Smooth muscle cell (in vitro differentiated cells): ENCODE data around the gene MYO1E. TPM values are rescaled to one million over a fixed set of nuclear protein-coding genes. Genes with fewer than 3 reads are reported as not detected.

Experiments used
- DNase-seq: peaks from one replicate; lab custom pipeline; 2025; ENCODE audit not compliant: unreplicated experiment; lab: John Stamatoyannopoulos, UW
- H2AFZ ChIP-seq: fragments of 200-600 bp; sonication (generic); 2 replicates; pipeline ENCODE4 v1.6.0; 2016; ENCODE audit warnings: antibody characterized with exemption, low read depth, mild to moderate bottlenecking
- H3F3A ChIP-seq: fragments of 200-600 bp; sonication (generic); 2 replicates; pipeline ENCODE4 v1.6.0; 2017; ENCODE audit warnings: antibody characterized with exemption, low read depth
- H3K27ac ChIP-seq: fragments of 200-600 bp; sonication (generic); 2 replicates; pipeline ENCODE4 v1.5.1; 2016; ENCODE audit warnings: low read depth, mild to moderate bottlenecking
- H3K27me3 ChIP-seq: fragments of 200-600 bp; sonication (generic); 2 replicates; pipeline ENCODE4 v1.6.1; 2016; ENCODE audit warnings: low read depth, mild to moderate bottlenecking
- H3K36me3 ChIP-seq: fragments of 200-600 bp; sonication (generic); 2 replicates; pipeline ENCODE4 v1.5.1; 2016; ENCODE audit warnings: low read depth
- H3K4me1 ChIP-seq: fragments of 200-600 bp; sonication (generic); 2 replicates; pipeline ENCODE4 v1.5.1; 2016; ENCODE audit warnings: low read depth
- H3K4me2 ChIP-seq: fragments of 200-600 bp; sonication (generic); 2 replicates; pipeline ENCODE4 v1.6.0; 2016; ENCODE audit warnings: mild to moderate bottlenecking
- H3K4me3 ChIP-seq: fragments of 200-600 bp; sonication (generic); 2 replicates; pipeline ENCODE4 v1.5.1; 2016; ENCODE audit warnings: mild to moderate bottlenecking
- H3K79me2 ChIP-seq: fragments of 200-600 bp; sonication (generic); 2 replicates; pipeline ENCODE4 v1.6.0; 2016; ENCODE audit warnings: low read depth, mild to moderate bottlenecking
- H3K9ac ChIP-seq: fragments of 200-600 bp; sonication (generic); 2 replicates; pipeline ENCODE4 v1.6.0; 2016; ENCODE audit warnings: low read depth
- H3K9me3 ChIP-seq: fragments of 200-600 bp; sonication (generic); replicated peaks from 2 replicates; pipeline ENCODE4 v1.5.1; 2016; ENCODE audit warnings: low read depth
- H4K20me1 ChIP-seq: fragments of 200-600 bp; sonication (generic); 2 replicates; pipeline ENCODE4 v1.6.0; 2016; ENCODE audit warnings: low read depth
- WGBS: methylation state at CpG from one replicate; pipeline ENCODE4 v1.1.7; 2016; ENCODE audit warnings: low lambda C conversion rate; 5-methylcytosine and 5-hydroxymethylcytosine counted together
- polyA plus RNA-seq: library from polyadenylated mRNA; unstranded; fragments of >200 nt; fragmentation: Nextera tagmentation; extraction: Ambion mirVana; gene quantifications from 2 replicates; pipeline ENCODE4 v1.2.1, GENCODE V29; 2016
- total RNA-seq: library from RNA; depleted of rRNA; stranded (reverse); fragments of >200 nt; gene quantifications from 2 replicates; pipeline ENCODE4 v1.2.3, GENCODE V29; 2014
- TF ChIP-seq, protein P1 (sequence below): fragments of 200-600 bp; sonication (generic); IDR thresholded peaks from 2 replicates; pipeline ENCODE4 v1.5.1; 2017; ENCODE audit warnings: borderline replicate concordance, mild to moderate bottlenecking, antibody characterized with exemption; ENCODE audit not compliant: insufficient read depth, poor library complexity, severe bottlenecking

Gene MYO1E
- 50.0 and 68.6 TPM in 2 replicates for total RNA-seq
- polyA plus RNA-seq, result 54.5 and 69.6 TPM in 2 replicates

GRCh38 chr15:59372352-59373211 is at the start of gene MYO1E:
MYO1E (minus strand) TSS chr15:59372871; CDS start chr15:59372500, 371 bp downstream.
- H3F3A ChIP-seq, result no peaks in the 10 kb centered on the region
- H2AFZ ChIP-seq, result peak within 1 kb of the TSS; percentile 92
- peak; percentile 86 for DNase-seq
- TF ChIP-seq, protein P1, sequence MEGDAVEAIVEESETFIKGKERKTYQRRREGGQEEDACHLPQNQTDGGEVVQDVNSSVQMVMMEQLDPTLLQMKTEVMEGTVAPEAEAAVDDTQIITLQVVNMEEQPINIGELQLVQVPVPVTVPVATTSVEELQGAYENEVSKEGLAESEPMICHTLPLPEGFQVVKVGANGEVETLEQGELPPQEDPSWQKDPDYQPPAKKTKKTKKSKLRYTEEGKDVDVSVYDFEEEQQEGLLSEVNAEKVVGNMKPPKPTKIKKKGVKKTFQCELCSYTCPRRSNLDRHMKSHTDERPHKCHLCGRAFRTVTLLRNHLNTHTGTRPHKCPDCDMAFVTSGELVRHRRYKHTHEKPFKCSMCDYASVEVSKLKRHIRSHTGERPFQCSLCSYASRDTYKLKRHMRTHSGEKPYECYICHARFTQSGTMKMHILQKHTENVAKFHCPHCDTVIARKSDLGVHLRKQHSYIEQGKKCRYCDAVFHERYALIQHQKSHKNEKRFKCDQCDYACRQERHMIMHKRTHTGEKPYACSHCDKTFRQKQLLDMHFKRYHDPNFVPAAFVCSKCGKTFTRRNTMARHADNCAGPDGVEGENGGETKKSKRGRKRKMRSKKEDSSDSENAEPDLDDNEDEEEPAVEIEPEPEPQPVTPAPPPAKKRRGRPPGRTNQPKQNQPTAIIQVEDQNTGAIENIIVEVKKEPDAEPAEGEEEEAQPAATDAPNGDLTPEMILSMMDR, result no peak
- peaks cover 38% of the 10 kb centered on the region for H3K79me2 ChIP-seq
- peaks cover 11% of the 10 kb centered on the region for H3K4me1 ChIP-seq
- H3K27me3 ChIP-seq, result no peaks in the 10 kb centered on the region
- no peaks in the 10 kb centered on the region for H3K36me3 ChIP-seq
- 1% methylated on average over 65 of the region's 74 CpGs for WGBS
- H3K9ac ChIP-seq, result peak within 1 kb of the TSS; percentile 84
- H3K4me2 ChIP-seq, result peak within 1 kb of the TSS; percentile 92
- peaks cover 43% of the 10 kb centered on the region for H4K20me1 ChIP-seq
- H3K9me3 ChIP-seq, result no peaks in the 10 kb centered on the region
- H3K4me3 ChIP-seq, result peak within 1 kb of the TSS; percentile 68
- peak within 1 kb of the TSS; percentile 77 for H3K27ac ChIP-seq

DNA sequence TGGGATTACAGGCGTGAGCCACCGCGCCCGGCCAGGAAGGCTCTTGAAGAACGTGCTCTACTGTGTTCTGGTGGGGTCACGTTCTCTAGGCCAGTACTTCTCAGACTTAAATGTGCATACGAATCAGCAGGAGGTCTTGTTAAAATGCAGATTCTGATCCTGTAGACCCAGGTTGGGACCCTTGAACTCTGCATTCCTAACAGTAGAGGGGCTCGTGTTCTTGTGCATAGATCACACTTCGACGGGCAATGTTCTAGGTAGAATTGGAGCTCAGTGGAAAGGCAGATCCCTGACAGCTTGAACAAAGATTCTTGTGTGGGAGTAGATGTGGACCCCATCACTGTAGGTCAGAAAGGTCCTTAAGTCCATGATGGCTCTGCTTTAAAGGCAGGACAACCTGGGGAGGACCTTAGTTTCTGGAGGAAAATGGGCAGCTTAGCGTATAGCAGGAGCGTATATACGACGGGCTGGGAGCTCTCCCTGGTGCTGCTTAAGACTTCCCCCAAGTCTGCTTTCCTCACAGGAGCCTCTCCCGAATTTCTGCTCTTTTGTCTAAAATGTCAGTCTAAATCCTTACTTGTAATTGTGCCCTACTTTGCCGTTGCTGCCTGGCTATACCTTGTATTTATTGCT is 48.4 kb upstream of the MYO1E start:
- no peak overlapping the region for H3K4me3 ChIP-seq
- H3K79me2 ChIP-seq, result no peaks in the 10 kb centered on the region
- TF ChIP-seq, protein P1, result peak; percentile 28
- H3K36me3 ChIP-seq, result no peaks in the 10 kb centered on the region
- no peaks in the 10 kb centered on the region for H4K20me1 ChIP-seq
- no peaks in the 10 kb centered on the region for H3F3A ChIP-seq
- H3K27me3 ChIP-seq, result peaks cover 37% of the 10 kb centered on the region
- no peak for DNase-seq
- H3K9ac ChIP-seq, result no peak overlapping the region
- H2AFZ ChIP-seq, result no peak overlapping the region
- 14% methylated on average over 13 of the region's 16 CpGs for WGBS
- no peak overlapping the region for H3K27ac ChIP-seq
- H3K4me2 ChIP-seq, result no peak overlapping the region
- H3K9me3 ChIP-seq, result no peaks in the 10 kb centered on the region
- no peaks in the 10 kb centered on the region for H3K4me1 ChIP-seq

GRCh38 chr15:59420108-59420507 is 47.4 kb upstream of the MYO1E start:
- Histone ChIP-seq H3F3A (no peaks in the 10 kb centered on the region), H3K9ac (no peak overlapping the region), H3K9me3 (no peaks in the 10 kb centered on the region), H3K4me2 (no peak overlapping the region), H2AFZ (no peak overlapping the region), H3K36me3 (no peaks in the 10 kb centered on the region), H3K27ac (no peak overlapping the region), H3K27me3 (peaks cover 37% of the 10 kb centered on the region), H3K79me2 (no peaks in the 10 kb centered on the region), H3K4me3 (no peak overlapping the region), H3K4me1 (no peaks in the 10 kb centered on the region), H4K20me1 (no peaks in the 10 kb centered on the region)
- DNase-seq, result no peak
- WGBS, result 56% methylated on average over 3 of the region's 3 CpGs
- TF ChIP-seq, protein P1, result no peak
